ENCODE measurements around the gene DRC7.

The DRC7 gene

DNA sequence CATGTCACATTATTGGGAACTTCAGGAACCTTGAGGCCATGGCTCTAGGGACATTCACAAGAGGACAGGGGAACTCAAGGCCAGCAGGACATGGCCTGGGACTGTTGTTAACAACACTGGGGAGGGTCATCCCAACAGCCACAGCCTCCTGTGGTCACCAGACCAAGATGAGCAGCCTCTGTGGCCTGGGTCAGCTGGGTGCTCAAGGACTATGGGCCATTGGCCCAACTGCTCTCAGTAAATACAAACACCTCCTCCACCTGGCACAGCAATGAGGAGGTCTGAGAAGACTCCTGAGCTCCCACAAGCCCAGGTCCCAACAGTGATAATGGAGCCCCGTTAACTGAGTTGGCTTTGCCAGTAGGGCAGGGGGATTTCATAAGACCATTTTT lies 86.7 kb downstream of the DRC7 start:
- no peak for DNase-seq (ENCODE audit: low read depth in 3 of 3, low spot score in 1 of 3)

All from stimulated activated CD4-positive, alpha-beta T cell treated with anti-CD3 and anti-CD28 coated beads, TNF-alpha, amount 100 ng/mL, for 1 hour (primary cell).